Transverse colon (tissue), 4 donors: Measurements from ENCODE around the gene DHCR7. TPM values are rescaled to one million over a fixed set of nuclear protein-coding genes. Genes with fewer than 3 reads are reported as not detected.

Experiments used
- DNase-seq: peaks from one replicate; pipeline ENCODE4 v3.0.0-alpha.2; 2019
- H3K27ac ChIP-seq, 4 donors: fragments of 200-600 bp; sonication (generic); 2 replicates each; pipeline ENCODE4 v1.5.1; 2016 to 2018; ENCODE audit warnings: inconsistent platforms in 4 of 4
- H3K27me3 ChIP-seq: fragments of 200-600 bp; sonication (generic); 2 replicates; pipeline ENCODE4 v1.5.1; 2017; ENCODE audit warnings: inconsistent platforms
- H3K36me3 ChIP-seq, 4 donors: fragments of 200-600 bp; sonication (generic); 2 replicates each; pipeline ENCODE4 v1.5.1; 2017 to 2019; ENCODE audit warnings: inconsistent platforms in 4 of 4
- H3K4me1 ChIP-seq, 4 donors: fragments of 200-600 bp; sonication (generic); 2 replicates each; pipeline ENCODE4 v1.5.1; 2017 to 2020; ENCODE audit warnings: inconsistent platforms in 4 of 4
- H3K4me3 ChIP-seq, 4 donors: fragments of 200-600 bp; sonication (generic); 1 replicate in 1 of 4; 2 replicates in 3 of 4; pipeline versions ENCODE4 v1.5.1 to v1.6.1; 2017 to 2019; ENCODE audit warnings: inconsistent platforms in 4 of 4
- H3K9me3 ChIP-seq, 2 donors: fragments of 200-600 bp; sonication (generic); 2 replicates each; pipeline ENCODE4 v1.5.1; 2017 to 2019; ENCODE audit warnings: inconsistent platforms in 2 of 2
- CTCF ChIP-seq, 5 experiments: fragments of 200-600 bp in 3 of 5; fragments of 450-650 bp in 2 of 5; sonication (generic) in 3 of 5; IDR thresholded peaks; 1 replicate in 2 of 5; 2 replicates in 3 of 5; pipeline ENCODE4 v1.5.1; 2016 to 2017; ENCODE audit warnings: antibody characterized with exemption in 5 of 5, inconsistent platforms in 3 of 5, mild to moderate bottlenecking in 2 of 5, moderate library complexity in 1 of 5
- EP300 ChIP-seq: sonication (generic); formaldehyde crosslinking; IDR thresholded peaks from one replicate; pipeline ENCODE4 v1.6.1; 2017; ENCODE audit warnings: antibody characterized with exemption, low read depth
- POLR2A ChIP-seq: fragments of 450-650 bp; IDR thresholded peaks from one replicate; pipeline ENCODE4 v1.6.1; 2016; ENCODE audit warnings: antibody characterized with exemption, mild to moderate bottlenecking, moderate library complexity
- POLR2AphosphoS5 ChIP-seq, 3 donors: sonication (generic); formaldehyde crosslinking; IDR thresholded peaks; one replicate each; pipeline ENCODE4 v1.6.1; 2016; ENCODE audit warnings: antibody characterized with exemption in 3 of 3
- WGBS, 2 donors: methylation state at CpG; one replicate each; pipeline ENCODE4 v1.1.5; 2018; ENCODE audit warnings: low coverage in 1 of 2; 5-methylcytosine and 5-hydroxymethylcytosine counted together
- in situ Hi-C, 4 donors: fragments of 200-750 bp; cut with MboI; loops; one replicate each; pipeline versions ENCODE4 v1.15.0 to v1.15.1; 2017; ENCODE audit warnings: low sequenced_read_pairs in 3 of 4, low pct_ligation_motif_present in 1 of 4, low pct_unique_long_range_greater_than_20kb in 1 of 4
- intact Hi-C: fragments of 100-400 bp; cut with DNase I; formaldehyde crosslinking; loops from one replicate; pipeline ENCODE4 v1.15.1; 2023; ENCODE audit warnings: low total_unique reads
- total RNA-seq, 4 donors: library from RNA; depleted of rRNA; stranded (reverse); fragments of >200 nt; gene quantifications; one replicate each; pipeline ENCODE4 v1.1.0, GENCODE V29; 2016

Gene DHCR7
- total RNA-seq, 4 donors from 2014 or later, result 5.6 to 76.7 (median 31.5) TPM

DNA sequence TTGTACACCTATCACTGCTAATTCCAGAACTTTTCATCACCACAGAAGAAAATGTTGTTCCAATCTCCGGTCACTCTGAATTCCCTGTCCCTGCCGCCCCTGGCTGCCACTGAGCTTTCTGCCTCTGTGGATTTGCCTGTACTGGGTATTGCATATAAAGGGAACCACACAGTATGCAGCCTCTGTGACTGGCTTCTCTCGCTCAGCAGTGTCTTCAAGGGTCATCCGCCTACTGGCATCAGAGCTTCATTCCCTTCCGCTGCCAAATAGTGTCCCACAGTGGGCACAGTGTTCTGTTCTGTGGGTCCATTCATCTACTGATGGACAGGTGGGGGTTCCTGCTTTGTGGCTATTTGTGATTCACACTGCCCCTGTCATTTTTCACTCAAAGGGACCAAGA lies 5.3 kb downstream of the DHCR7 start:
- DNase-seq, result no peak
- intact Hi-C loops, result no loop called here

DNA sequence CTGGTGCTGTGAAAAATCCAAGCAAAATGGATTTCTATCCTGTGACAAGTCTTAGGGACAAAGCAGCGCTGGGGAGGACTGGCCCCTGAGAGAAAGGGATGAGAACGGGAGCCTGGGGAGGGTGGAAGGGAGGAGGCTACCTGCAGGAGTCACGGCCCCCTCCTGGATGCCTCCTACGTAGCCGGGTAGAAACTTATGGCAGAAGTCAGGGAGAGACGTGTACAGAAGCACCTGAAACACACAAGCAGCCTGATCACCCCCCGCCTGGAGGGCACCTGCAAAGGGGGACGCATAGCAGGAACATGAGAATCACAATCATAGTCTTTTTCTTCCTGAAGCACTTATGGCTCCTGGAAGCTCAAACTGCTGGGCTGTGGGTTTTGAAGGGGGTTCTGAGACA lies 6.1 kb downstream of the DHCR7 start:
- Histone ChIP-seq H3K4me1 (peaks cover 0 to under 1% (median 0%) of the 10 kb centered on the region in 4 donors), H3K4me3 (no peak overlapping the region), H3K36me3 (peaks cover 0 to 10% (median 3%) of the 10 kb centered on the region in 4 donors), H3K27ac (no peak overlapping the region), H3K27me3 (no peaks in the 10 kb centered on the region), H3K9me3 (no peaks in the 10 kb centered on the region)
- TF ChIP-seq EP300, result no peak
- no peak for TF ChIP-seq CTCF (IDR thresholded peaks at IDR 0.05)
- no peak for TF ChIP-seq POLR2AphosphoS5 (IDR thresholded peaks at IDR 0.05)
- no peak for TF ChIP-seq POLR2A
- intact Hi-C loops, result no loop called here
- no peak for DNase-seq
- WGBS, 2 donors, result 90% methylated on average over 6 to 8 of the region's 8 CpGs
- in situ Hi-C loops, result no loop called here

More for the DNA sequence above, 5.3 kb downstream of the DHCR7 start:
- H3K4me3 ChIP-seq, result no peak overlapping the region
- no peak for TF ChIP-seq POLR2AphosphoS5 (IDR thresholded peaks at IDR 0.05)
- no peak for TF ChIP-seq POLR2A
- TF ChIP-seq EP300, result no peak
- no peak for TF ChIP-seq CTCF (IDR thresholded peaks at IDR 0.05)
- in situ Hi-C loops, result no loop called here
- peaks cover 6 to 8% (median 7%) of the 10 kb centered on the region in 4 donors for H3K4me1 ChIP-seq
- WGBS, 2 donors, result 100% methylated on average over 5 of the region's 5 CpGs; no CpG with 5 or more reads in 1 of the 2 donors
- H3K36me3 ChIP-seq, result peaks cover 0 to 10% (median 3%) of the 10 kb centered on the region in 4 donors
- no peaks in the 10 kb centered on the region for H3K27me3 ChIP-seq
- H3K27ac ChIP-seq, result no peak overlapping the region
- H3K9me3 ChIP-seq, result no peaks in the 10 kb centered on the region

- in situ Hi-C loops (no loop called here), intact Hi-C loops (no loop called here)
- 97% methylated on average over 11 of the region's 11 CpGs; no CpG with 5 or more reads in 1 of the 2 donors for WGBS, 2 donors
- H3K36me3 ChIP-seq, result peaks cover 0 to 10% (median 3%) of the 10 kb centered on the region in 4 donors
- DNase-seq, result no peak
- H3K27ac ChIP-seq, result no peak overlapping the region
- no peaks in the 10 kb centered on the region for H3K27me3 ChIP-seq
- no peak overlapping the region for H3K4me3 ChIP-seq
- TF ChIP-seq POLR2A (no peak), EP300 (no peak), POLR2AphosphoS5 (IDR thresholded peaks at IDR 0.05) (no peak), CTCF (IDR thresholded peaks at IDR 0.05) (no peak)
- no peaks in the 10 kb centered on the region for H3K4me1 ChIP-seq
- no peaks in the 10 kb centered on the region for H3K9me3 ChIP-seq
These were observed 6.9 kb downstream of the DHCR7 start for GRCh38 chr11:71441251-71441650.

- H3K36me3 ChIP-seq, result peaks cover 0 to 10% (median 3%) of the 10 kb centered on the region in 4 donors
- no peak overlapping the region for H3K27ac ChIP-seq
- in situ Hi-C loops, result no loop called here
- no peak for TF ChIP-seq POLR2A
- no peak for TF ChIP-seq POLR2AphosphoS5 (IDR thresholded peaks at IDR 0.05)
- no peak for TF ChIP-seq EP300
- no peak for TF ChIP-seq CTCF (IDR thresholded peaks at IDR 0.05)
- no peak overlapping the region for H3K4me3 ChIP-seq
- H3K4me1 ChIP-seq, result no peaks in the 10 kb centered on the region
- 94 to 96% methylated on average over 4 to 6 of the region's 6 CpGs for WGBS, 2 donors
- H3K9me3 ChIP-seq, result no peaks in the 10 kb centered on the region
- no peak for DNase-seq
- H3K27me3 ChIP-seq, result no peaks in the 10 kb centered on the region
- intact Hi-C loops, result no loop called here
These were observed 8.0 kb downstream of the DHCR7 start for GRCh38 chr11:71440021-71440755.
